IPS-NIHi7 (cell line): ENCODE measurements around the gene EIF4E2.
A peak's percentile ranks its signal among the peaks of the same experiment; 100 is the strongest.

Experiments used
- DNase-seq: peaks from one replicate; pipeline ENCODE4 v3.0.0; 2012; ENCODE audit warnings: mixed read lengths; ENCODE audit errors: extremely low spot score

Gene EIF4E2

GRCh38 chr2:232598293-232598692, 47.8 kb downstream of the EIF4E2 start:
- peak; percentile 47 for DNase-seq

GRCh38 chr2:232600053-232600773, 49.7 kb downstream of the EIF4E2 start:
- no peak for DNase-seq

GRCh38 chr2:232603283-232603682, 52.8 kb downstream of the EIF4E2 start:
- no peak for DNase-seq

GRCh38 chr2:232604535-232604934, 54.0 kb downstream of the EIF4E2 start:
- DNase-seq = no peak

GRCh38 chr2:232607011-232607410, 56.5 kb downstream of the EIF4E2 start:
- no peak for DNase-seq

- no peak for DNase-seq
Measured at GRCh38 chr2:232609607-232610006, 59.1 kb downstream of the EIF4E2 start.

GRCh38 chr2:232610081-232610480, 59.6 kb downstream of the EIF4E2 start:
- DNase-seq = no peak

- no peak for DNase-seq
Measured at GRCh38 chr2:232611061-232611460, 60.6 kb downstream of the EIF4E2 start.

- DNase-seq = peak; percentile 83
Measured at GRCh38 chr2:232611559-232612218, 61.2 kb downstream of the EIF4E2 start.

- no peak for DNase-seq
Measured at GRCh38 chr2:232613538-232614134, 63.1 kb downstream of the EIF4E2 start.

GRCh38 chr2:232615339-232615738, 64.8 kb downstream of the EIF4E2 start:
- DNase-seq = no peak
